Esophagus muscularis mucosa (tissue), 3 donors: ENCODE data around the gene EHBP1.

Source experiments
- POLR2A ChIP-seq: fragments of 450-650 bp; IDR thresholded peaks from one replicate; pipeline ENCODE4 v1.6.1; 2017; ENCODE audit warnings: antibody characterized with exemption, moderate library complexity, mild to moderate bottlenecking, low read depth
- POLR2AphosphoS5 ChIP-seq, 2 donors: sonication (generic); formaldehyde crosslinking; IDR thresholded peaks; one replicate each; pipeline ENCODE4 v1.6.1; 2017; ENCODE audit warnings: antibody characterized with exemption in 2 of 2
- TF ChIP-seq, protein P1 (sequence below), 3 experiments: fragments of 200-600 bp in 2 of 3; fragments of 450-650 bp in 1 of 3; sonication (generic) in 2 of 3; IDR thresholded peaks; one replicate each; pipeline ENCODE4 v1.5.1; 2017 to 2019; ENCODE audit warnings: antibody characterized with exemption in 3 of 3, mild to moderate bottlenecking in 2 of 3, moderate library complexity in 1 of 3

DNA sequence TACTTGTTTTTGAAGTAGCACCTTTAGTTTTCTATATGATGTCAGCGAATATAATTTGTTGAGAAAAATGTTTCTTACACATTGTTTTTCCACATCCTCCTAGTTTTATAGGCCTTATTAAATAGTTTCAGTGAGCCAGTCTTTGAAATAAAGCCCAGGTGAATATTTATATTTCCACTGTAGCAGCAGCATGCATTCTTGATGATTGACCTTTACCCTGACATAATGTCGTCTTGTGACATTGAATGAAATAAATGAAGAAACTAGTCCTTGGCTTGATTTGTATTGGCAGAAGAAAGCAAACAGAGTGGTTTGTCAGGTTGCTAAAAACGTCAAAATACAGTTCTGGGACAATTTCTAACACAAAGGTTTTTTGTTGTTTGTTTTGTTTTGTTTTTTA, 84.4 kb downstream of the EHBP1 start:
- TF ChIP-seq, protein P1, sequence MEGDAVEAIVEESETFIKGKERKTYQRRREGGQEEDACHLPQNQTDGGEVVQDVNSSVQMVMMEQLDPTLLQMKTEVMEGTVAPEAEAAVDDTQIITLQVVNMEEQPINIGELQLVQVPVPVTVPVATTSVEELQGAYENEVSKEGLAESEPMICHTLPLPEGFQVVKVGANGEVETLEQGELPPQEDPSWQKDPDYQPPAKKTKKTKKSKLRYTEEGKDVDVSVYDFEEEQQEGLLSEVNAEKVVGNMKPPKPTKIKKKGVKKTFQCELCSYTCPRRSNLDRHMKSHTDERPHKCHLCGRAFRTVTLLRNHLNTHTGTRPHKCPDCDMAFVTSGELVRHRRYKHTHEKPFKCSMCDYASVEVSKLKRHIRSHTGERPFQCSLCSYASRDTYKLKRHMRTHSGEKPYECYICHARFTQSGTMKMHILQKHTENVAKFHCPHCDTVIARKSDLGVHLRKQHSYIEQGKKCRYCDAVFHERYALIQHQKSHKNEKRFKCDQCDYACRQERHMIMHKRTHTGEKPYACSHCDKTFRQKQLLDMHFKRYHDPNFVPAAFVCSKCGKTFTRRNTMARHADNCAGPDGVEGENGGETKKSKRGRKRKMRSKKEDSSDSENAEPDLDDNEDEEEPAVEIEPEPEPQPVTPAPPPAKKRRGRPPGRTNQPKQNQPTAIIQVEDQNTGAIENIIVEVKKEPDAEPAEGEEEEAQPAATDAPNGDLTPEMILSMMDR (IDR thresholded peaks at IDR 0.05): no peak
- TF ChIP-seq POLR2A: no peak
- TF ChIP-seq POLR2AphosphoS5 (IDR thresholded peaks at IDR 0.05): no peak
